ENCODE measurements around the gene LRRC4.

Gene LRRC4

DNA sequence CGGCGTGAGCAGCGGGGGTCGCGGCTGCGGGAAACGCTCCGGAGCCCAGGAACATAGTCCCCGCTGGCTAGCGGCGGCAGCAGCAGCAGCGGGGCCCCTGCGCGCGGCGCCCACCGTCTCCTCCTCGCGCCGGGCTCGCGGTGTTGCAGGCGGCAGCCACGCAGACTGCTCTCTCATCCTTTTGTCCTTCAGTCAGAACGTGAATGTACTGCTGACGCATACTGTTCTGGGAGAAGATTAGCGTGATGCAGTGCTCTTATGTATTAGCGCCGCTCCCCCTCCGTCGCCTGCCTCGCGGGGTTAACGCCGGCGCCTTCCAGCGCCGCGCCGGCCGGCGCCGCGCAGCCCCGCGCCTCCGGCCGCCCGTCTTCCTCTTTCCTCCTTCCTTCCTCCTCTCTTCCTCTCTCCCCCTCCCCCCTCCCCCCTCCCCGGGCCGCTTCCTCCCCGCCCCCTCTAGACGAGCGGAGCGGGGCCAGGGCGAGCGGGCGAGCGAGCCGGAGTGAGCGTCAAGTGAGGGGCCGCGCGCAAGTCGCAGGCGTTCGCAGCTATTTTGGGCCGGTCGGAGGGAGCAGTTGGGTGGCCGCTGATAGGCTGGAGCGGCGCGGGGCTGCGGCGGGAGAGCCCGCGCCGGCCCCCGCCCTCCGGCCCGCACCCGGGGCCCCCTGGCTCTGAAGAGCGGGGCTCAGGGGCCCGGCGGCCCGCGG is 816 bp upstream of the LRRC4 start:
- Mint-ChIP-seq H3K27me3 (ENCODE audit: low read depth) (peaks cover 31% of the 10 kb centered on the region), H3K9me3 (no peaks in the 10 kb centered on the region), H3K27ac (no peak overlapping the region), H3K4me1 (ENCODE audit: low read depth) (peaks cover 4% of the 10 kb centered on the region), H3K36me3 (ENCODE audit: low read depth) (peaks cover 19% of the 10 kb centered on the region), H3K4me3 (peak overlapping the region; percentile 75)
- peak; percentile 60 for DNase-seq (ENCODE audit: low spot score)

DNA sequence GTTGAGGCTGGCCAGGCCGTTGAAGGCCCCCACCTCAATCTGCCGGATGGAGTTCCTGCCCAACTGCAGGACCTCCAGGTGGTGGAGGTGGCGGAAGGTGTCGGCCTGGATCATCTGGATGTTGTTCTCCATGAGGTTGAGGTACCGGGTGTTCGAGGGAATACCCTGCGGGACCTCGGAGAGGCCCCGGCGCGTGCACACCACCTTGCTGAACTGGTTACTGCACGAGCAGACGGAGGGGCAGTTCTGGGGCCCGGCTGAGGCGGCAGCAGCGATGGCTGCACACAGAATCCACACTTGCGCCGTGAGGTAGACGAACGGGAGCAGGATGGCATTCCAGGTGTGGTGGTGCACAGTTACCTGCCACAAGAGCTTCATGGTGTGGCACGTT is 979 bp downstream of the LRRC4 start:
- no peak overlapping the region for H3K27ac Mint-ChIP-seq
- peaks cover 4% of the 10 kb centered on the region for H3K4me1 Mint-ChIP-seq (ENCODE audit: low read depth)
- no peak for DNase-seq (ENCODE audit: low spot score)
- H3K4me3 Mint-ChIP-seq = peak overlapping the region; percentile 61
- no peaks in the 10 kb centered on the region for H3K9me3 Mint-ChIP-seq
- H3K36me3 Mint-ChIP-seq (ENCODE audit: low read depth) = peaks cover 19% of the 10 kb centered on the region
- peaks cover 31% of the 10 kb centered on the region for H3K27me3 Mint-ChIP-seq (ENCODE audit: low read depth)

DNA sequence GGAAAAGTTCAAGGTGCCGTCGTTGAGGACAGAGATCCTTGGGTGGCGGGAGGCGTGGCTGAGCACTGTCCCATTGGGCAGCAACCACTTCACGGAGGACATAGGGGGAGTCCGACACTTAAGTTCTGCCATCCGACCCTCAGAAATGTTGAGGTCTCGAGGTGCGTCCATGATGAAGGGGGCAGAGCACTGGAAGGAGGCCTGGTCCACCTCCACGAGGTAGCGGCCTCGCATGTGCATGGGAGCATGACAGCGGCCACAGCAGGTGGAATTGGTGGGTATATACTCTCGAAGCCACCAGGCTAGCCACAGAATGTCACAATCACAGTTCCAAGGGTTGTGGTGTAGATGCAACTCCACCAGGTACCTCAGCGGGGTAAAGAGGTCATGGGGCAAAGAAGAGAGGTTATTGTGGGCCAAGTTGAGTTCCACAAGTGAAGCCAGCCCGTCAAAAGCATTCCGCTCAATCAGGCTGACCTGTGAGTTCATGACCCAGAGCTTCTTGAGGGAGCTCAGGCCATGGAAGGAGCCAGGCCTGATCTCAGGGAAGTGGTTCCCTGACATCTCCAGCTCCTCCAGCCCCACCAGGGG is 1.7 kb downstream of the LRRC4 start:
- Mint-ChIP-seq H3K9me3 (no peaks in the 10 kb centered on the region), H3K36me3 (ENCODE audit: low read depth) (peaks cover 19% of the 10 kb centered on the region), H3K4me1 (ENCODE audit: low read depth) (peaks cover 4% of the 10 kb centered on the region), H3K27ac (no peak overlapping the region), H3K4me3 (no peak overlapping the region), H3K27me3 (ENCODE audit: low read depth) (peaks cover 31% of the 10 kb centered on the region)
- DNase-seq (ENCODE audit: low spot score) = no peak

DNA sequence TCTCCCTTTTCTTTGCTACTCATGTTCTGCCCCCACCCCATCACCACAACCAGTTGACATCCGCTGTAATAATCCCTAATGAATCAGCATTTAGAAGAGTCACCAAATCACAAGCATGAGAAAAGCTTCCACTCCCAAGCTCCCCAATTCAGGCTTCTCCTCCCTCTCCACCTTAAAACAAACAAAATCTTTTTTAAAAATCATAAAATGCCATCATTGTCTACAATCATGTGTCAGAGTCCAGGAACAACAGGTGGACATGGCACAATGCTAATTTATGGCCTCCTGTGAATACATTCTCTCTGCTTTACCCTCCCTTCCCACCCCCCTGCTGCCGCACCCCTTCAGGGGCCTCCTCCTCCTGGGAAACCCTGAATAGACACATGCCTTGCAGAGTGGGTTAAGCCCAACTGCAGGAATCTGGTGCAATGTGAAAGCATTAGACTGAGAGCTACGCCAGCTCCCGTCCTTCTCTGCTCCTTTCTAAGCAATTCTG is 3.7 kb downstream of the LRRC4 start:
- Mint-ChIP-seq H3K27me3 (ENCODE audit: low read depth) (peaks cover 18% of the 10 kb centered on the region), H3K27ac (no peak overlapping the region), H3K4me1 (ENCODE audit: low read depth) (peaks cover 4% of the 10 kb centered on the region), H3K4me3 (no peak overlapping the region), H3K9me3 (no peaks in the 10 kb centered on the region), H3K36me3 (ENCODE audit: low read depth) (peaks cover 13% of the 10 kb centered on the region)
- no peak for DNase-seq (ENCODE audit: low spot score)

DNA sequence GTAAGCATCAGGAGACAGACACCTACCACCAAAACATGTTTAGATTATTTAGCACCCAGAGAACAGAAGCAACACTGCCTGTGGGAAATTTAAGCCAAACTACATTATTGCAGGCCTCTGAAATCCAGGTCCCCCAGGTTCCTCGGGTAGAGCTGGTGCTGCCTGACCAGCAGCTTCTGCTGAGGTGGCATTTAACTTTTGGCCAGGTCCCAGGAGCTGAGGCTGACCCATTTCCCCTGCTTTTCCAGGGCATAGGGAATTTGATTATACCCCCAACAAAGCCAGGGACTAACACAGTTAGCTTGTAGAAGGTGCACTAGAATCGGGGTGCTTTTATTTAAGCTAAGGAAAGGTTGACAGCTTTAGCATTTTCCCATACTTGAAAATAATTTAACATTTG is 4.7 kb downstream of the LRRC4 start:
- Mint-ChIP-seq H3K27ac (no peak overlapping the region), H3K36me3 (ENCODE audit: low read depth) (peaks cover 12% of the 10 kb centered on the region), H3K27me3 (ENCODE audit: low read depth) (peaks cover 16% of the 10 kb centered on the region), H3K4me1 (ENCODE audit: low read depth) (peaks cover 4% of the 10 kb centered on the region), H3K9me3 (no peaks in the 10 kb centered on the region), H3K4me3 (no peak overlapping the region)
- no peak for DNase-seq (ENCODE audit: low spot score)

DNA sequence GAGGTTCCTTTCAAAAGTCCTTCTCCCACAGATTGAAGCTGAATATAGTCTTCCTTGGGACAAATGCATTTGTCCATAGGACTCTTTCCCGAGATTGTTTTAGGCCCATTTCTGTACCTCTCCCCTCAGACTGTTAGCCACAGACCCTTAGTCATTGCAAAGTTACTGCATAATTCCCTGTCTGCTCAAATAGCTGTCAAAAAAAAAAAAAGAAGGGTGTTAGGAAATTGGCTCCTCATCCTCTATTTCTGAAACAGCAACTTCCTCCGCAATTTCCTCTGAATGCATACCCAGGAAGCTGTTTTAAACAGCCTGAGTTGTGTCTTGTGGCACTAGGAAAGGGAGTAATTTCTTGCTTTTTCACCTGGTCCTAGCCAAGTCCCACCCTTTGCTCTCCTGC is 5.4 kb downstream of the LRRC4 start:
- no peak for DNase-seq (ENCODE audit: low spot score)
- H3K4me1 Mint-ChIP-seq (ENCODE audit: low read depth) = peaks cover 8% of the 10 kb centered on the region
- peaks cover 16% of the 10 kb centered on the region for H3K27me3 Mint-ChIP-seq (ENCODE audit: low read depth)
- H3K27ac Mint-ChIP-seq = no peak overlapping the region
- H3K4me3 Mint-ChIP-seq = no peak overlapping the region
- no peaks in the 10 kb centered on the region for H3K9me3 Mint-ChIP-seq
- H3K36me3 Mint-ChIP-seq (ENCODE audit: low read depth) = peaks cover 13% of the 10 kb centered on the region

DNA sequence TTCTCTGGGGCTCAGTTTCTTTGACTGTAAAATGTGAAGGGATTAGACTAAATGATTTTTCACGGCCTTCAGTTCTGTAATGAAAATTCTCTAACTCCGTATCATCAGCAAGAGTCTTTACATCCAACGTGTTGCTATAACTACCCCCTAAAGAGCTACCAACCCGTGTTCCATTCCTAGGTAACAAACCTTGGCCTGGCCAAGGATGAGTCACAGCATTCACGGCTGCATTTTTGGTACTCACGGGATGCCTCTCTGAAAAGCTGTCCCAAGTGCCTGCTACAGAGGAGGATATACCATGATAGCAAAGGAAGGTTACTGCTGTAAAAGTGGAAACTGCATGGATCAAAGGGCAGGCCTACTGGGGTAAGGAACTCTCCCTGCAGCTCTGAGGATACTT is 5.9 kb downstream of the LRRC4 start:
- peaks cover 6% of the 10 kb centered on the region for H3K4me1 Mint-ChIP-seq (ENCODE audit: low read depth)
- H3K4me3 Mint-ChIP-seq = no peak overlapping the region
- no peak overlapping the region for H3K27ac Mint-ChIP-seq
- H3K27me3 Mint-ChIP-seq (ENCODE audit: low read depth) = peaks cover 12% of the 10 kb centered on the region
- H3K9me3 Mint-ChIP-seq = no peaks in the 10 kb centered on the region
- no peak for DNase-seq (ENCODE audit: low spot score)
- H3K36me3 Mint-ChIP-seq (ENCODE audit: low read depth) = peaks cover 13% of the 10 kb centered on the region

DNA sequence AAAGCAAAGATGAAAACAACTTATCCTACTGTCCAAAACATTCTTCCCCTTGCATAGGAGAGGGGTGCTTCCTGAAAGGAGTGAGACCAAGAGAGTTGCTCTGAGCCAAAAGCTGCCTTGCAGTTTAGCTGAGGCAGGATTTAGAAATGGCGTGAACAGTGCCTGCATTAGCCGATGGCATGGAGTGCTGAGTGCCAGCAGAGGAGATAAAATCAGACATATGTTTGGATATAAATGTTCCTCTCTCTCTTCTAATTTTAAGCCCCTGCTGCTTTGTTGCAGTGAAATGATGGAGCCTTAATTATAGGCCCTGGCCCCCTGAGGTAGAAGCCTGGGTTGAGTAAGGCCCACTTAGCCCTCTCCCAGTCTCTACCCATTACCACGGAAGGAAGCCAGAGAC is 7.1 kb downstream of the LRRC4 start:
- DNase-seq (ENCODE audit: low spot score) = no peak
- no peak overlapping the region for H3K27ac Mint-ChIP-seq
- H3K4me1 Mint-ChIP-seq (ENCODE audit: low read depth) = peaks cover 7% of the 10 kb centered on the region
- no peak overlapping the region for H3K4me3 Mint-ChIP-seq
- peaks cover 11% of the 10 kb centered on the region for H3K36me3 Mint-ChIP-seq (ENCODE audit: low read depth)
- no peaks in the 10 kb centered on the region for H3K9me3 Mint-ChIP-seq
- no peaks in the 10 kb centered on the region for H3K27me3 Mint-ChIP-seq (ENCODE audit: low read depth)

DNA sequence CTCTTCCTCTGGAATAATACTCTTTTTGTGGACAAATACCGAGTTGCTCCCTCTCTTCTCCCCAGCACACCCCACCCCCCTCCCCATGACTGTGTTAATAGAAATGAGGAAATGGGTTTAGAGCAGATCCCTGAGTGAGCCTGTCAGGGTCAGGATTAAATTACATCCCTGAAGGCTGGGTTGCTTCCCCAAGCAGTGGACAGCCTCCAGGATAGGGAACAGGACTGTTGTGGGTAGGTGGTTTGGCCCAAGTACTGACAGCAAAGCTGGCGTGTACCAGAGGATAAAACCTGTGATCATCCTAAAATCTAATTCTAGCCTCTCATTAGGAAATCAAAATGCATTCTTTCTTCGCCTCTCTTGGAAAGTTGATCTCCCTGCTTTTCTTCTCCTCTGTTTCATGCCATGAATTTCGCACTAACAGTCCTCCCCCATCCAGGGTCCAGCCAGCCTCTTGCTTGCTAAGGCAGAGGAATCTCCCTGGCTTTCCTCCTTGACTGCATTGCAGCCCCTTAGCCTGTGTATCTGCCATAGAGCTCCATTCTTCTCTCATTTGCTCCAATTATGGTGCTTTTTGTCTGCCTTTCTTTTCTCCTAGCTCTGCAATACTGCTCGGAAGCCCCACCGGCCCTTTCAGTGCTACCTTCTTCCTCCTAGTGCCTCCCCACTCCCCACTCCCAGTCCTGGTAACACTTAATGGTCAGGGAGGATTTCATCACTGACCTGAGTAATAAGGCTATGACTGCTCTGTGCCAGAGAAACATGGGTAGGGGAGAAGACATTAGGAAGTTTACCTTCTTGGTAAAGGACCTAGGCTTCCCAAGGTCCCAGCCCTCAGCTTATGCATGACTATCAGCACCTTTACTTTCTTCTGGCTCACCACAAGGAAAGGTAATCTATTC is 8.4 kb downstream of the LRRC4 start:
- Mint-ChIP-seq H3K4me3 (no peak overlapping the region), H3K4me1 (ENCODE audit: low read depth) (peaks cover 7% of the 10 kb centered on the region), H3K27ac (no peak overlapping the region), H3K36me3 (ENCODE audit: low read depth) (peaks cover 4% of the 10 kb centered on the region), H3K9me3 (no peaks in the 10 kb centered on the region), H3K27me3 (ENCODE audit: low read depth) (no peaks in the 10 kb centered on the region)
- DNase-seq (ENCODE audit: low spot score) = no peak

DNA sequence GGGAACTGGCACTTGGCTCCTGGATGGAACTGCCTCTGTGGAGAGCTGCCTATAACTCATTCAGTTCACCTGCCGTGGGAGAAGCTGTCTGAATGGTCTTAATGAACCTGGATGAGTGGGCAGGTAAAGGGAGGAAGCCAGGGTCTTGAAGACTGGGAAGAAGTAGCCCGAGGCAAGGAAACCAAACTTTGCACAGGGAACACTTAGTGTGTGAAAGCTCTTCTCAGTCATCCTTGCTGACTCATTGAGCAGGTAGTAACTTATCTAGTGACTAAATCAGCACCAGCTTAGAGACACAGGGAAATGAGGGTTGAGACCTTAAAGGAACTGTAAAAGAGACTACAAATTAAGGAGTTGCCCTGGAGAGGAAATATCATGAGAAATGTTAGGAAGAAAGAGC is 9.9 kb downstream of the LRRC4 start:
- H3K27me3 Mint-ChIP-seq (ENCODE audit: low read depth) = no peaks in the 10 kb centered on the region
- no peak overlapping the region for H3K4me3 Mint-ChIP-seq
- no peak overlapping the region for H3K27ac Mint-ChIP-seq
- peaks cover 4% of the 10 kb centered on the region for H3K36me3 Mint-ChIP-seq (ENCODE audit: low read depth)
- no peak for DNase-seq (ENCODE audit: low spot score)
- H3K4me1 Mint-ChIP-seq (ENCODE audit: low read depth) = peaks cover 7% of the 10 kb centered on the region
- H3K9me3 Mint-ChIP-seq = no peaks in the 10 kb centered on the region

DNA sequence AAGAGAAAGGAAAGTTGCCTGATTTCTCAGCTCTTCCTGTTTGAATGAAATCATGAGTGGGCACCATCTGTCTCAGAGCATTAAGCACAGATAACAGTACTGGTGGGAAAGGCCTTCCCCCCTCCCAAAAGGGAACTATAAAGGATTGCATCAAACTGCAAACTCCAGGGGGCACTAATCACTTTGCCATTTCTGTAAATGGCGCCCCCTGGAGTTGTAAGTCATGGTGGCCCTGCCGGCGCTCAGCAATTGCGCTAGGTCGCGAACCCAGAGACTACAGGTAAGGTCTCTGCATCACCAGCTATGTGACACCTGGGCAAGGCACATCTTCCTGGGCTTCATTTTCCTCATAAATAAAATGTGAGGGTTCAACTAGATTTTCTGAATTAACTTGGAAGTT is 11.1 kb downstream of the LRRC4 start:
- DNase-seq (ENCODE audit: low spot score) = no peak
- H3K4me3 Mint-ChIP-seq = no peak overlapping the region
- no peak overlapping the region for H3K27ac Mint-ChIP-seq
- H3K27me3 Mint-ChIP-seq (ENCODE audit: low read depth) = no peaks in the 10 kb centered on the region
- H3K4me1 Mint-ChIP-seq (ENCODE audit: low read depth) = peaks cover 7% of the 10 kb centered on the region
- no peaks in the 10 kb centered on the region for H3K9me3 Mint-ChIP-seq
- peaks cover 4% of the 10 kb centered on the region for H3K36me3 Mint-ChIP-seq (ENCODE audit: low read depth)

DNA sequence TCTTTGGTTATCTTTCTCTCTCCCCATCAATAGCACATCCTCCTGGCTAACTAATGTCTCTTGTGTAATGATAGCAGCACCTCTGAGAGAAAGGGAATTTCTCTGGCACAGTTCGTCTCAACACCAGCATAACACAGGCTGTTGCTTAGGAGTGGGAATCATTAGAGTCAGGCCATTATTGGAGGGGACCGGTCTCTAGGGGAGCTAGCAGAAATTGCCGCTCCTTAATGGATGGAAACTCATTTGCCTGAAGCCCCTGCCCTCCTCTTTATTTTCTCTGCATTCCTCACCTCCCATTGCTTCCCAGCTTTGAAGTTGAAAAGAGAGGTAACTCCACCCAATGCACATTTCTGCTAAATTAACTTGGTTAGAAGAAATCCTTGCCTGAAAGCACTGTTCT is 11.9 kb downstream of the LRRC4 start:
- Mint-ChIP-seq H3K27me3 (ENCODE audit: low read depth) (no peaks in the 10 kb centered on the region), H3K36me3 (ENCODE audit: low read depth) (peaks cover 5% of the 10 kb centered on the region), H3K27ac (no peak overlapping the region), H3K4me1 (ENCODE audit: low read depth) (peaks cover 7% of the 10 kb centered on the region), H3K9me3 (no peaks in the 10 kb centered on the region), H3K4me3 (no peak overlapping the region)
- DNase-seq (ENCODE audit: low spot score) = no peak

DNA sequence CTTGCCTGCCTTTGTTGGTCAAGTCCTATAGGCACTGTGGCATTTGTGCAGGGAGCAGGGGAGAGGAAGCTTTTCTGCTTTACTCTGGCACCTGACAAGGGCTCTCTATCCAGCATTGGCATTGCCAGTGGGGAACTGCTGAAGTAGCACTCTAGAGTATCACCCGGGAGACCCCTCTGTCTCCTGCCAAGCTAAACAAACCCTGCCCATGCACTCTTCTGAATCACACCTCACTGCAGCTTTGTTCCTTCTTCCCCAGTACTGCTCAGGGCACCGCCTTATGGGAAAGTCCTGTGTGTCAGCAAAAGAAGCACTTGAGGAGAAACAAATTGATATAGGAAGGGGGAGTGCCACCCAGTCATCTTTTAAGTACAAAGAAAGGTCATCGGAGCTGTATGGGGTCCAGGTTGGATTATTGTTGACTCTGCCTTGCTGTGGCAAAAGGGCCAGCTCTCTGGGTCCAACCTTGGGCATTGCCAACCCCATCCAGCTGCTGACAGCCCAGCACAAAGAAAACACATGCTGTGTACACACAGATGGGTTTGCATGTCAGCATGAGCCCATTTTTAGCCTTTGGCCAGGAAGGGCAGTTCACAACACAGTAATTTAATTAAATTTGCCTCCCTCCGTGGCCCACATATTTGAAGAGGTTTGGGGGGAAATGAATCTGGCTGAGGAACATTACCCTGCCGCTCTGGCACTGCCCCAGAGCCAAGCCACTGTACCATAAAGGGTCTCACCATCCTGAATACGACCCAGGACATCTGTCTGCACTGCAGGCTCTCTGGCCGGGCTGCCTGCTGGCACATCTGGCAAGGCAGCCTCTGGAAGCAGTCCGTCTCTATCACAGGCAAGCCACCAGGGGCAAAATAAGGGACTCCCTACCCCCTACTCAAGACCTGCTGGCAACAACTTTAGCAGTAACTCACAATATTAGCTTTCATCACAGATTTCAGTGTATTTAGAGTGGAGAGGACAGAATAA is 13.1 kb downstream of the LRRC4 start:
- no peak overlapping the region for H3K4me3 Mint-ChIP-seq
- H3K9me3 Mint-ChIP-seq = no peaks in the 10 kb centered on the region
- H3K36me3 Mint-ChIP-seq (ENCODE audit: low read depth) = peaks cover 6% of the 10 kb centered on the region
- DNase-seq (ENCODE audit: low spot score) = no peak
- H3K27me3 Mint-ChIP-seq (ENCODE audit: low read depth) = no peaks in the 10 kb centered on the region
- H3K27ac Mint-ChIP-seq = no peak overlapping the region
- H3K4me1 Mint-ChIP-seq (ENCODE audit: low read depth) = peaks cover 7% of the 10 kb centered on the region

Data from T-helper 2 cell treated with Interferon-gamma antibody and Interleukin-4, amounts not matched to agents 5 μg/mL and 100 μg/mL, for 36 hours (primary cell).